Endometrial microvascular endothelial cells (primary cell): ENCODE measurements around the gene MYH6. TPM values are rescaled to one million over a fixed set of nuclear protein-coding genes. Genes with fewer than 3 reads are reported as not detected.

Experiments
- in situ Hi-C: cut with HindIII; loops from 2 replicates; pipeline ENCODE4 v1.10.0; 2017; ENCODE audit warnings: low sequenced_read_pairs, low pct_unique_long_range_greater_than_20kb; ENCODE audit errors: inconsistent ontology term
- total RNA-seq: library from RNA; depleted of rRNA; stranded (reverse); fragments of >200 nt; gene quantifications from one replicate; pipeline ENCODE4 v1.2.3, GENCODE V29; 2015; ENCODE audit errors: inconsistent ontology term

The MYH6 gene
- total RNA-seq, 1 donor from 2014 or later: not detected

DNA sequence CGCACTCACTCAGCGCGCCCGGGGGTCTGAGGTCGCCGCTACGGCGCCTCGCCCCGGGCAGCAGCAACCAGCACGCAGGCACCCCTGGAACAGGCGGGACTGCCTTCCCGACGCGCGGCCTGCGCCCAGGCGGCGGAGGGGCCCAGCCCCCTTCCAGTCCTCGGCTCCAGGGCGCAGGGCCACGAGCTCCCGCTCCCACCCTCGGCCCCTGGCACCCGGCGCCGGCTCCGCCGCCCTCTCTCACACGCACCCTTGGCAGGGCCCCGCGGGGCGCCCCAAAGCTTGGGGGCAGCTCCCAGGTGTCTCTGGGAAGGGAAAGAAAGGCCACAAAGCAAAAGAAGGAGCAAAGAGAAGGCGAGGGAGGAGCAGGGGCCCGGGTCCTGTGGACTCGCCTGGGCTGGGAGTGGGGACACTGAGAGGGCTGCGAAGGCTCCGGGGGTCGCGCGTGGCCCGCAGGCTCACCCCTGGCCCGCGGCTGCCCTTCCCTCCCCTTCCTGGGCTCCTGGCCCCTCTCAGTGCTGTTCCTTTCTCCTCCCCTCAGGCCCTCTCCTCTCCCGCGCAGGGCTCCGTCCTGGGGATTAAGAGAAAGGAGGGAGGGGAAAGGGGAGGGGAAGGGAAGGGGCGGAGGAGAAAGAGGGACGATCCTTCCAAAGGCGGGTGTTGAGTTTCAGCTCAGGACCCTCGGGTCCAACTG is 42.2 kb downstream of the MYH6 start:
- in situ Hi-C loops: no loop called here

DNA sequence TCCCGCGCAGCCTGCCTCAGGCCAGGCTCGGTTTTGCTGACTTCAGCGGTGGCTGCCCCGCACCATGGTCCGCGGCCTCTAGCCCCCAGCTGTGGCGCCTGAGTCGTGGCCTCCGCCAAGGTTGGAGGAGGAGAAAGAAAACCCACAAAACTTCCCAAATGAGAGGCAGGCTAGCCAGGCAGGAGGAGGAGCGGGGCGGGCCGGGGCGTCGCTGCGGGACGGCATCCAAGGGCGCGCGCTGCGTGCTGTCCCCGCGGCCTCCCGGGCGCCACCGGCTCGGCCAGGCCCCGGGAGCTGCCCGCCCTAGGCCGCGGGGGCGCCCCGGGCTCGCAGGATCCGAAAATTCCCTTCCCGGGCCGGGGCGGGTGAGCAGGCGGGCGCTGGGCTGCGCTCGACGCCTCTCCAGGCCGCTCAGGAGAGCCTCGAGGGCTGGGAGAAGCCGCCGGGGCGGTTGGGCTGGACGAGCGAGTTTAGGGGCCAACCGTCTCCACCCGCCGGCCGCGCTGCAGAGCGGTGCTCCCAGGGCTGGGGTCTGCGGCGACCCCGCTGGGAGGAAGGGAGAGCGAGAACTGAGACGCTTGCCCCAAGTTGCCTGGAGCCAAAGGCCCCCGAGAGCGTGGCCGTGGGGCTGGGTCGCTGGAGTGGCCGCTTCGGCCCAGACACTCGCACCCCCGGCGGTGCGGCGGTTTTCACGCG is 42.9 kb downstream of the MYH6 start, which contains the start of gene EFS:
EFS (minus strand) TSS at position 137 of the 696 bp plus-strand sequence. CDS start 147 bp downstream, outside the sequence.
- in situ Hi-C loops: no loop called here

DNA sequence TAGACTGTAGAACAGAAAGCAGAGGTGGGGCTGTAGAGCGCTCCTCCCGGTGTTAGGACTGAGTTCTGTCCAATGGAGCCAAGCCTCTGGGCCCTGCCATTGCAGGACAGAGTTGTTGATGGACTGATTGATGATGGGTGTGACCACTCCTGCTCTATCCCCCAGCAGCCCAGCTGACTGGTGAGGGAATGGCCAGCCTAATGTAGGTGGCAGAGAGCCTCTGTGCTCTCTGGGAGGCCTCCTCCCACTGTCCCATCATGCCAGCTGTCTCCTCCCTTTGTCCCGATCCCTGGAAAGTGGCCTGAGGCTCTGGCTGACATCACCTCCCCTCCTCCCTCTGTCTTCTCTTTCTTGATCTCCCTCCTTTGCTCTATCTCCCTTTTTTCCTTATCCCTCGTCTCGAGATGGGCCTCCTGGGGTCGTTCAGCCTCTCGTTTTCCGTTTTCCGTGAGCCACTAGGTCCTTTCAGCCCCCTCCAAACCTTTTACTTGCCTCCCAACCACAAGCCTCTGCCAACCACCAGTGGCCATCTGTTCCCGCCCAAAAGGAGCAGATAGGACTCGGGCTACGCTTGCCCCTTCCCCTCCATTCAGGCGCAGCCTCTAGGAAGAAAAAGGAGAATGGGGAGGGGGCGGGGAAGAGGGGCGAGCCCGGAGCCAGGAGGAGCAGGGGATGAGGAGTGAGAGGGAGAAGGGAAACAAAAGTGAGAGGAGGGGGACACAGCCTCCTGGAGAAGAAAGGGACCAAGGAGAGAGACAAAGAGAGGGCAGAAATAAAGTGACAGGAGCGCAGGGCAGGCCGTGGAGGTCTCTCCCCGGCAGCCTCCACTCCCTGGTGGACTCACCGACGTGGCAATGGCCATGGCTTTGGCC is 43.7 kb downstream of the MYH6 start:
- in situ Hi-C loops: no loop called here

- in situ Hi-C loops: no loop called here
These were observed 45.9 kb downstream of the MYH6 start for GRCh38 chr14:23362200-23362599.

DNA sequence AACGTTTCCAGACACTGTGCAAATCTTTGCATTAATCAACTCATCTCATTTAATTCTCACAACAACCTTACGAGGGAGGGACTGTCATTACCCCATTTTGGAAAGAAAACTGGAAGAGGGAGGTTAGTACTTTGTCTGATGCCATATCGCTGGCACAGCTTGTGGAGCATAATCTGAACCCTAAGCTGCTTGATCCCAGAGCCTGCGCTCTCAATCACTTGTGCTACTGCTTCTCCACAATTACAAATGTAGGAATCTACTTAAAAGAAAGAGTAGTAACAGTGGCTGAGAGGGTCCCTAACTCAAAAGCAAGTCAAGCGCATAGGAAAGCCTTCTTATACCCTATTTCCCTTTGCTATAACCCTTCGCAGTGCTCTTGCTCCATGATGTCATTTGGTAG is 46.3 kb downstream of the MYH6 start:
- in situ Hi-C loops: no loop called here

- in situ Hi-C loops: no loop called here
These were observed 46.8 kb downstream of the MYH6 start for GRCh38 chr14:23361320-23361719.

GRCh38 chr14:23360496-23360895 is 47.6 kb downstream of the MYH6 start:
- in situ Hi-C loops: no loop called here

GRCh38 chr14:23359722-23360447 is 48.2 kb downstream of the MYH6 start:
- in situ Hi-C loops: no loop called here

- in situ Hi-C loops: no loop called here
These were observed 48.9 kb downstream of the MYH6 start for GRCh38 chr14:23359167-23359626.

- in situ Hi-C loops: no loop called here
These were observed 49.4 kb downstream of the MYH6 start for GRCh38 chr14:23358553-23359166.

DNA sequence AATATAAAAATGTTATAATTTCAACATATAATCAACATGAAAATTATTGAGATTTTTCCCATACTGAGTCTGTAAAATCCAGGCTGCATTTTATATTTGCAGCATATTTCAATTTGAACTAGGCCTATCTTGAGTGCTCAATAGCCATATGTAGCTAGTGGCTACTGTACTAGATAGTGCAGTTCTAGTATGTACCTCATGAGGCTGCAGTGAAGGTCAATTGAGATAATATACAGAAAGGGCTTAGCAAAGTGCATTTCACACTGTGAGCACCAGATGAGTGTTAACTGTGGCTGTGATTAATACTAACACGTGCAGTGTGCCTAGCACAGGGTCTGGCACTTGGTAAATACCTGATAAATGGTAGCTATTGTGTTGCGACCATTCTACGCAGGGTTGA is 50.0 kb downstream of the MYH6 start:
- in situ Hi-C loops: no loop called here

GRCh38 chr14:23357261-23357660 is 50.8 kb downstream of the MYH6 start:
- in situ Hi-C loops: no loop called here

DNA sequence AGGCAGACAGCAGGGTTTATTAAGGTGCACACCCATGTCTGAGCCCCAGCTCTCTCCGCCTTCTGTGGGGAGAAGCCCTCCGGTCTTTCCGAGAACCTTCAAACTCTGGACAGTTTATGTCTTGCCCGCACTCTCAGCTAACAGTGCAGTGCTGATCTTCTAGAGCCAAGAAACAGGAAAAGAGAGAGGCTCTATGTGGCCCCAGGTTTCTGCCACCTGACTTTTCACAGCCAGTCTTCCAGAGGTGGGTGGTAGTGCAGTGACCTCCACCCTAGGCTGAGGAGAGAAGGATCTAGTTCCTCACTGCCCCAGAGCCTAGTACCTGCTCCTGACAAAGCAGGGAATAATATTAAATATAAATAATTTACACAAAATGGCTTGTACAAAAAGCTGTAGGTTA is 51.4 kb downstream of the MYH6 start:
- in situ Hi-C loops: no loop called here

GRCh38 chr14:23355871-23356435 is 52.1 kb downstream of the MYH6 start:
- in situ Hi-C loops: no loop called here

DNA sequence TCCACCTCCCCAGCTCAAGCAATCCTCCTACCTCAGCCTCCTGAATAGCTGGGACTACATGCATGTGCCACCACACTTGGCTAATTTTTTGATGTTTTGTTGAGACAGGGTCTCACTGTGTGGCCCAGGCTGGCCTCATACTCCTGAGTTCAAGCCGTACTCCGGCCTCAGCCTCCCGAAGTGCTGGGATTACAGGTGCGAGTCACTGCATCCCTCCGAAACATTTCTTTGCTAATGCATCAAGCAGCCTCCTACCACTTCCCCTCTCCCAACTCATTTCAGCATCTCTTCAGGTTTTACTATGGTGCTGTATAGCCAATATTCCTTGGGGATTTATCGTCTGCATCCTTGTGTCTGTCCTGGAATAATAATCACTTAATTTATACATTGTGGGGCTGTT is 53.1 kb downstream of the MYH6 start:
- in situ Hi-C loops: no loop called here

DNA sequence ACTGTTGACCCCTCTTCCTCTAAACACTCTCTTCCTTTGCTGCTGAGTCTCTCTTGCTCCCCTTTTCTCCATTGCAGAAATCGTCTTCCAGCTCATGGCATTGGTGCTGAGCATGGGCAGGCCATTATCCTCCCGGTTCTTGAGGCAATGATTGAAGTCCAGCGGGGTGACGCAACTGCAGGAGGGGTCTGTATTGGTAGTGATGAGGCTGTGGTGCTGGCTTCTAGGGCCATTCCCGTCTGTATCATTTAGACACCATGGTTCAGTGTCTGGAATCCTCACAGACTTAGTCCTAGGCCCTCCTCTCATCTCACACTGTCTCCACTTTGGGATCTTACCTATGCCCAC is 54.7 kb downstream of the MYH6 start:
- in situ Hi-C loops: no loop called here

- in situ Hi-C loops: no loop called here
These were observed 55.3 kb downstream of the MYH6 start, which contains the start of gene SLC22A17 for GRCh38 chr14:23352506-23353432. Gene SLC22A17, minus strand, starts transcription at chr14:23352887.
